Lower leg skin (tissue), 4 donors: ENCODE data around the gene LRBA. TPM values are rescaled to one million over a fixed set of nuclear protein-coding genes. Genes with fewer than 3 reads are reported as not detected.
"Not testable (repeated sequence)": the region's sequence is repeated elsewhere in the genome, so short reads cannot be mapped to it uniquely, and the experiment has no call there.

Source experiments
- DNase-seq, 2 donors: peaks; one replicate each; pipeline ENCODE4 v3.0.0-alpha.2; 2019; ENCODE audit warnings: low spot score in 2 of 2
- H3K4me3 ChIP-seq: fragments of 200-600 bp; sonication (generic); 2 replicates; pipeline ENCODE4 v1.5.1; 2017; ENCODE audit warnings: mild to moderate bottlenecking, low read depth; ENCODE audit not compliant: poor library complexity, severe bottlenecking
- POLR2A ChIP-seq, 2 donors: fragments of 450-650 bp; IDR thresholded peaks; one replicate each; pipeline ENCODE4 v1.6.1; 2016 to 2017; ENCODE audit warnings: antibody characterized with exemption in 2 of 2, mild to moderate bottlenecking in 1 of 2, moderate library complexity in 1 of 2
- WGBS, 2 donors: methylation state at CpG; one replicate each; pipeline ENCODE4 v1.1.5; 2018; 5-methylcytosine and 5-hydroxymethylcytosine counted together
- intact Hi-C: fragments of 100-400 bp; cut with DNase I; formaldehyde crosslinking; loops from one replicate; pipeline ENCODE4 v1.15.0; 2023; ENCODE audit warnings: low total_unique reads
- total RNA-seq, 4 donors: library from RNA; depleted of rRNA; stranded (reverse); fragments of >200 nt; gene quantifications; one replicate each; pipeline ENCODE4 v1.1.0, GENCODE V29; 2016
- TF ChIP-seq, protein P1 (sequence below), 3 donors: fragments of 450-650 bp; IDR thresholded peaks; one replicate each; pipeline ENCODE4 v1.5.1; 2016; ENCODE audit warnings: antibody characterized with exemption in 3 of 3, mild to moderate bottlenecking in 3 of 3, moderate library complexity in 2 of 3

Gene LRBA
- total RNA-seq, 4 donors from 2014 or later: 71.9 to 86.8 (median 75.0) TPM

DNA sequence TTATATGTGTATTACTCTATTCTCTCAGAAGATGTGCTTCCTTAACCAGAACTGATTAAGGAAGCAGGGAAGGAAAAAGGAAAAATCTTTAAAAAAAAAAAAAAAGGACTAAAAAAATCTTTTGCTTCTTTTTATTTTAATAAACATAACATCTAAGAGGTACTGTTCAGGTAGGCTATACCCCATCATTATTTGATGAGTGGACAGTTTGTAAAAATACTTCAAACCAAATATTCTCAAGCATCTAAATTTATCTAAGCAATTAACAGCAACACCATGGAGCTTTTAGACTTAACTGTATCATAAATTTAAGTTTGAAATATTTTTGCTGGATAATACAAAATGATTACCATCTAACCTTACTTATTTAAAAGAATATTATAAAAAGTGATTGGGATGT lies 264.3 kb downstream of the LRBA start:
- intact Hi-C loops: no loop called here
- no peak for DNase-seq
- TF ChIP-seq, protein P1, sequence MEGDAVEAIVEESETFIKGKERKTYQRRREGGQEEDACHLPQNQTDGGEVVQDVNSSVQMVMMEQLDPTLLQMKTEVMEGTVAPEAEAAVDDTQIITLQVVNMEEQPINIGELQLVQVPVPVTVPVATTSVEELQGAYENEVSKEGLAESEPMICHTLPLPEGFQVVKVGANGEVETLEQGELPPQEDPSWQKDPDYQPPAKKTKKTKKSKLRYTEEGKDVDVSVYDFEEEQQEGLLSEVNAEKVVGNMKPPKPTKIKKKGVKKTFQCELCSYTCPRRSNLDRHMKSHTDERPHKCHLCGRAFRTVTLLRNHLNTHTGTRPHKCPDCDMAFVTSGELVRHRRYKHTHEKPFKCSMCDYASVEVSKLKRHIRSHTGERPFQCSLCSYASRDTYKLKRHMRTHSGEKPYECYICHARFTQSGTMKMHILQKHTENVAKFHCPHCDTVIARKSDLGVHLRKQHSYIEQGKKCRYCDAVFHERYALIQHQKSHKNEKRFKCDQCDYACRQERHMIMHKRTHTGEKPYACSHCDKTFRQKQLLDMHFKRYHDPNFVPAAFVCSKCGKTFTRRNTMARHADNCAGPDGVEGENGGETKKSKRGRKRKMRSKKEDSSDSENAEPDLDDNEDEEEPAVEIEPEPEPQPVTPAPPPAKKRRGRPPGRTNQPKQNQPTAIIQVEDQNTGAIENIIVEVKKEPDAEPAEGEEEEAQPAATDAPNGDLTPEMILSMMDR (IDR thresholded peaks at IDR 0.05): no peak
- TF ChIP-seq POLR2A (IDR thresholded peaks at IDR 0.05): no peak
- H3K4me3 ChIP-seq: no peak overlapping the region

DNA sequence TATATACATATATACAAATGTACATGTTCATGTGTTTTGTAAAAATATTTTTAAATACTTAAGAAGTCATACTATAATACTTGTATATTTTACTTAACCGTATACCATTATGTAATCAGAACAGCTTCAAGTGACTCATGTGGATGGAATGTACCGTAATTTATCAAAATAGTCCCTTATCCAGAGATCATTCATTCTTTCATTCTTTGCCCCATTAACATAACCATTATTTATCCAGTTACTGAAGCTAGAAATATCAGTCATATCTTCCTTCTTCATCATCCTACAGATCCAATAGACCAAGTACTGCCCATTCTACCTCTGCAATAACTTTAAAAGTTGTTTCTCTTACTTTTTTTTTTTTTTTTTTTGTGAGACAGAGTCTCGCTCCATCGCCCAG lies 268.9 kb downstream of the LRBA start:
- WGBS, 2 donors: 89 to 92% methylated on average over 4 of the region's 4 CpGs
- H3K4me3 ChIP-seq: no peak overlapping the region
- DNase-seq: no peak
- TF ChIP-seq POLR2A (IDR thresholded peaks at IDR 0.05): no peak
- TF ChIP-seq, protein P1 (IDR thresholded peaks at IDR 0.05): no peak
- intact Hi-C loops: no loop called here

DNA sequence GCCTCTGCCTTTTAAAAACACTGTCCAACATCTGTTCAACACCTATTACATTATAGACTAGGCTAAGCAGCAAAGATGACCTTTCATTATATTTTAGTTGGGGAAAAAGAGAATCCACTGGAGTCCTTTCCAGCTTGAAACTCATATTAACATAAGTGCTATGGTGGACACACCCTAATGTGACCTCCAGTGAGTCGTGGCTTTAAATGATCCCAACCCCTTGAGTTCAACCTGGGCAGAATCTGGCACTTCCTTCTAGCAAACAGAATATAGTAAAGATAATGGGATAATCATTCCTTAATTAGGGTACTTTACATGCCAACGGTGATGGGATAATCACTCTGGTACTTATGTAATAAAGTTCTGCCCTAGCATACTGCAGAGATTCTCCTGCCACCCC lies 270.5 kb downstream of the LRBA start:
- intact Hi-C loops: no loop called here
- WGBS, 2 donors: 64 to 78% methylated on average over 2 of the region's 2 CpGs
- TF ChIP-seq, protein P1 (IDR thresholded peaks at IDR 0.05): no peak
- TF ChIP-seq POLR2A (IDR thresholded peaks at IDR 0.05): no peak
- no peak overlapping the region for H3K4me3 ChIP-seq
- no peak for DNase-seq

DNA sequence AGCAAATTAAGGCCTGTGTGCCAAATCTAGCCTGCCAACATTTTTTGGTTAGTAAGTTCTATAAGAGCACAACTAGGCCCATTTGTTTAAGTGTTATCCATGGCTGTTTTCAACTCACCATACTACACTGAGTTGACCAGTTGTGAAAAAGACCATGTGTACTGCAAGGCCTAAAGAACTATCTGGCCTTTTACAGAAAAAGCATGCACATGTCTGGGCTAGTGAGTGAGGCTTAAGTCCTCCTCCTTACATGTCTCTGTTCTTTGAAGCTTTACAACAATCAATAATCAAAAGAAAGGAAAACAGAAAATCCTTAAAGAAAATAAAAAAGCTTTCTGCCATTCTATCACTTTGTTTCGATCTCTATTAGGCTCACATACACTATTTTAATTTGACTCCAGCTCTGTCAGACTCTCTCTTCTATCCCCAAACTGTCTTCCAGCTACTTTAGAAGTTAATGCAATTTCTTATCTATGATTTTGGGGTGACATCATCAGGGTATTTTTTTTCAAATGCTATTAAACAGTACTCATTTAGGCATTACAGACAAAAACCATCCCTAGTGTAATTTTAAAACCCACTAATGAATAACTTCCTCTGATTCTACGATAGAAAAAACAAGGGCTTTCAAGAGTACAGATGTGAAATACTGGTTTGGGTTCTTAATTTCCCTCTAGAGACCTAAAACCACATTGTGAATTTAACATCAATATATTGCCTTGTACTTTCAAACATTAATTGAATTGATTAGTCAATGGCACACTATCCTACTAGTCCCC lies 271.3 kb downstream of the LRBA start:
- intact Hi-C loops: no loop called here
- H3K4me3 ChIP-seq: no peak overlapping the region
- TF ChIP-seq, protein P1 (IDR thresholded peaks at IDR 0.05): no peak
- TF ChIP-seq POLR2A (IDR thresholded peaks at IDR 0.05): no peak
- 66 to 67% methylated on average over 2 of the region's 2 CpGs for WGBS, 2 donors
- DNase-seq: no peak

DNA sequence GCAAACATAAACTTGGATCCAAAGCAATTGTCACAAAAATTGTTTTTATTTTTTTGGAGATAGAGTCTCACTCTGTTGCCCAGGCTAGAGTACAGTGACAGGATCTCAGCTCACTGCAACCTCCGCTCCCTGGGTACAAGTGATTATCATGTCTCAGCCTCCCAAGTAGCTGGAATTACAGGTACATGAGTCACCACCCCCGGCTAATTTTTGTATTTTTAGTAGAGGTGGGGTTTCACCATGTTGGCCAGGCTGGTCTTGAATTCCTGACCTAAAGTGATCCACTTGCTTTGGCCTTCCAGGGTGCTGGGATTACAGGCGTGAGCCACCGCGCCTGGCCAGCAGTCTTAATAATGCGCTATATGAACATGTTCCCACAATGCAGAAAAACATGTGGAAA lies 272.2 kb downstream of the LRBA start:
- 76% methylated on average over 6 of the region's 6 CpGs for WGBS, 2 donors
- H3K4me3 ChIP-seq, intact Hi-C loops, DNase-seq: not testable (repeated sequence)

DNA sequence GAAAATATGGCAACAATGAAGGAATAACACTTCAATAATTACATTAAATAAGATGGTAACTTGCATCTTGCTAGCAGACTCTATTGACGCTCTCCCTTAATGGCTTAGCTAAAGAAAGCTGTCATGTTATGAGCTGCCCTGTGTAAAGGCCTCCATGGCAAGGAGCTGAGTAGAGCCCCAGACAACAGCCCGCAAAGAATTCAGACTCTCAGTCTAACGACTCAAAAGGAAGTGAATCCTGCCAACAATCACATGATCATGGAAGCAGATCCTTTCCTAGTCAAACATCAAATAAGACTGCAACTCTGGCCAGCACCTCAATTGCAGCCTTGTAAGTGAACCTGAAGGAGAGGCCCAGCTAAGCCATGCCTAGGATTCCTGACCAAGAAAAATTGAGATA lies 275.5 kb downstream of the LRBA start:
- H3K4me3 ChIP-seq: no peak overlapping the region
- 89 to 96% methylated on average over 3 of the region's 3 CpGs for WGBS, 2 donors
- TF ChIP-seq, protein P1 (IDR thresholded peaks at IDR 0.05): no peak
- TF ChIP-seq POLR2A (IDR thresholded peaks at IDR 0.05): no peak
- DNase-seq: no peak
- intact Hi-C loops: no loop called here
